Measurements from ENCODE around the gene MERTK. TPM values are rescaled to one million over a fixed set of nuclear protein-coding genes. Genes with fewer than 3 reads are reported as not detected.

MERTK gene
- total and polyA plus RNA-seq, 2 of the 13 experiments (the other 11 are each of a cell fraction or from before 2014, with no cell fraction given): 37.3 to 44.7 TPM

- 0 out of 2 replicates have a peak, but pooled peaks have one; percentile 40 for TF ChIP-seq ZNF614 (CRISPR knock-in tag; IDR thresholded peaks at IDR 0.05; ENCODE audit: borderline replicate concordance)
- peak; percentile 25 for TF ChIP-seq SKI (IDR thresholded peaks at IDR 0.05; ENCODE audit: partially characterized antibody)
- no peak for TF ChIP-seq TP53 (CRISPR knock-in tag; conservative IDR thresholded peaks at IDR 0.05)
- no peak for TF ChIP-seq ZFAT (CRISPR knock-in tag; conservative IDR thresholded peaks at IDR 0.05)
- no peak for TF ChIP-seq ZNF510 (CRISPR knock-in tag; IDR thresholded peaks at IDR 0.05; ENCODE audit: low read depth)
- no peak for TF ChIP-seq FOXM1 (CRISPR knock-in tag; IDR thresholded peaks at IDR 0.05)
- TF ChIP-seq MEF2D (CRISPR knock-in tag; IDR thresholded peaks at IDR 0.05): no peak
- TF ChIP-seq TEAD3 (CRISPR knock-in tag; optimal IDR thresholded peaks at IDR 0.05; ENCODE audit: borderline replicate concordance): peak; percentile 16
- no peak for TF ChIP-seq ZNF207 (IDR thresholded peaks at IDR 0.05; ENCODE audit: borderline replicate concordance)
- TF ChIP-seq GATAD1 (CRISPR knock-in tag; IDR thresholded peaks at IDR 0.05): 0 out of 2 replicates have a peak, but pooled peaks have one; percentile 37
- TF ChIP-seq ZMYM4 (CRISPR knock-in tag; IDR thresholded peaks at IDR 0.05): 0 out of 2 replicates have a peak, but pooled peaks have one; percentile 44
- peak; percentile 86 for TF ChIP-seq CTCF (CRISPR knock-in tag; IDR thresholded peaks at IDR 0.05)
- TF ChIP-seq, protein P1, sequence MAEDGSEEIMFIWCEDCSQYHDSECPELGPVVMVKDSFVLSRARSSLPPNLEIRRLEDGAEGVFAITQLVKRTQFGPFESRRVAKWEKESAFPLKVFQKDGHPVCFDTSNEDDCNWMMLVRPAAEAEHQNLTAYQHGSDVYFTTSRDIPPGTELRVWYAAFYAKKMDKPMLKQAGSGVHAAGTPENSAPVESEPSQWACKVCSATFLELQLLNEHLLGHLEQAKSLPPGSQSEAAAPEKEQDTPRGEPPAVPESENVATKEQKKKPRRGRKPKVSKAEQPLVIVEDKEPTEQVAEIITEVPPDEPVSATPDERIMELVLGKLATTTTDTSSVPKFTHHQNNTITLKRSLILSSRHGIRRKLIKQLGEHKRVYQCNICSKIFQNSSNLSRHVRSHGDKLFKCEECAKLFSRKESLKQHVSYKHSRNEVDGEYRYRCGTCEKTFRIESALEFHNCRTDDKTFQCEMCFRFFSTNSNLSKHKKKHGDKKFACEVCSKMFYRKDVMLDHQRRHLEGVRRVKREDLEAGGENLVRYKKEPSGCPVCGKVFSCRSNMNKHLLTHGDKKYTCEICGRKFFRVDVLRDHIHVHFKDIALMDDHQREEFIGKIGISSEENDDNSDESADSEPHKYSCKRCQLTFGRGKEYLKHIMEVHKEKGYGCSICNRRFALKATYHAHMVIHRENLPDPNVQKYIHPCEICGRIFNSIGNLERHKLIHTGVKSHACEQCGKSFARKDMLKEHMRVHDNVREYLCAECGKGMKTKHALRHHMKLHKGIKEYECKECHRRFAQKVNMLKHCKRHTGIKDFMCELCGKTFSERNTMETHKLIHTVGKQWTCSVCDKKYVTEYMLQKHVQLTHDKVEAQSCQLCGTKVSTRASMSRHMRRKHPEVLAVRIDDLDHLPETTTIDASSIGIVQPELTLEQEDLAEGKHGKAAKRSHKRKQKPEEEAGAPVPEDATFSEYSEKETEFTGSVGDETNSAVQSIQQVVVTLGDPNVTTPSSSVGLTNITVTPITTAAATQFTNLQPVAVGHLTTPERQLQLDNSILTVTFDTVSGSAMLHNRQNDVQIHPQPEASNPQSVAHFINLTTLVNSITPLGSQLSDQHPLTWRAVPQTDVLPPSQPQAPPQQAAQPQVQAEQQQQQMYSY (CRISPR knock-in tag; IDR thresholded peaks at IDR 0.05): no peak
- TF ChIP-seq MIXL1 (CRISPR knock-in tag; IDR thresholded peaks at IDR 0.05): 0 out of 2 replicates have a peak, but pooled peaks have one; percentile 22
- TF ChIP-seq ZNF501 (CRISPR knock-in tag; IDR thresholded peaks at IDR 0.05): 0 out of 2 replicates have a peak, but pooled peaks have one; percentile 22
- TF ChIP-seq ZBTB38 (CRISPR knock-in tag; IDR thresholded peaks at IDR 0.05): 0 out of 2 replicates have a peak, but pooled peaks have one; percentile 27
- TF ChIP-seq SAP130 (CRISPR knock-in tag; IDR thresholded peaks at IDR 0.05; ENCODE audit: low read depth): peak; percentile 58
- peak; percentile 68; the same call in 1 of the 2 replicates for TF ChIP-seq RAD21 (CRISPR knock-in tag; IDR thresholded peaks at IDR 0.05)
- TF ChIP-seq KAT8 (CRISPR knock-in tag; IDR thresholded peaks at IDR 0.05): peak; percentile 55; the same call in 1 of the 2 replicates
- TF ChIP-seq ELF3 (CRISPR knock-in tag; IDR thresholded peaks at IDR 0.05): 0 out of 2 replicates have a peak, but pooled peaks have one; percentile 27
- no peak for TF ChIP-seq NR2F2 (IDR thresholded peaks at IDR 0.05; ENCODE audit: borderline replicate concordance, low read depth)
- peak; percentile 16; the same call in 1 of the 2 replicates for TF ChIP-seq FOSL2 (CRISPR knock-in tag; IDR thresholded peaks at IDR 0.05)
- TF ChIP-seq, protein P2, sequence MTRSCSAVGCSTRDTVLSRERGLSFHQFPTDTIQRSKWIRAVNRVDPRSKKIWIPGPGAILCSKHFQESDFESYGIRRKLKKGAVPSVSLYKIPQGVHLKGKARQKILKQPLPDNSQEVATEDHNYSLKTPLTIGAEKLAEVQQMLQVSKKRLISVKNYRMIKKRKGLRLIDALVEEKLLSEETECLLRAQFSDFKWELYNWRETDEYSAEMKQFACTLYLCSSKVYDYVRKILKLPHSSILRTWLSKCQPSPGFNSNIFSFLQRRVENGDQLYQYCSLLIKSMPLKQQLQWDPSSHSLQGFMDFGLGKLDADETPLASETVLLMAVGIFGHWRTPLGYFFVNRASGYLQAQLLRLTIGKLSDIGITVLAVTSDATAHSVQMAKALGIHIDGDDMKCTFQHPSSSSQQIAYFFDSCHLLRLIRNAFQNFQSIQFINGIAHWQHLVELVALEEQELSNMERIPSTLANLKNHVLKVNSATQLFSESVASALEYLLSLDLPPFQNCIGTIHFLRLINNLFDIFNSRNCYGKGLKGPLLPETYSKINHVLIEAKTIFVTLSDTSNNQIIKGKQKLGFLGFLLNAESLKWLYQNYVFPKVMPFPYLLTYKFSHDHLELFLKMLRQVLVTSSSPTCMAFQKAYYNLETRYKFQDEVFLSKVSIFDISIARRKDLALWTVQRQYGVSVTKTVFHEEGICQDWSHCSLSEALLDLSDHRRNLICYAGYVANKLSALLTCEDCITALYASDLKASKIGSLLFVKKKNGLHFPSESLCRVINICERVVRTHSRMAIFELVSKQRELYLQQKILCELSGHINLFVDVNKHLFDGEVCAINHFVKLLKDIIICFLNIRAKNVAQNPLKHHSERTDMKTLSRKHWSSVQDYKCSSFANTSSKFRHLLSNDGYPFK (CRISPR knock-in tag; IDR thresholded peaks at IDR 0.05; ENCODE audit: borderline replicate concordance): no peak
- no peak for TF ChIP-seq ZNF652 (CRISPR knock-in tag; IDR thresholded peaks at IDR 0.05; ENCODE audit: borderline replicate concordance, low read depth)
- TF ChIP-seq STAG1 (CRISPR knock-in tag; IDR thresholded peaks at IDR 0.05): peak; percentile 79
- TF ChIP-seq XRCC5 (optimal IDR thresholded peaks at IDR 0.05; ENCODE audit: low read length): peak; percentile 40
Observed at GRCh38 chr2:111900859-111901258, 2.5 kb downstream of the MERTK start (continued).
